Hepatic stellate cell (primary cell): ENCODE measurements around the gene TSPEAR.

Experiments
- DNase-seq: peaks from one replicate; pipeline ENCODE4 v3.0.0; 2011; ENCODE audit warnings: low spot score

The TSPEAR gene

DNA sequence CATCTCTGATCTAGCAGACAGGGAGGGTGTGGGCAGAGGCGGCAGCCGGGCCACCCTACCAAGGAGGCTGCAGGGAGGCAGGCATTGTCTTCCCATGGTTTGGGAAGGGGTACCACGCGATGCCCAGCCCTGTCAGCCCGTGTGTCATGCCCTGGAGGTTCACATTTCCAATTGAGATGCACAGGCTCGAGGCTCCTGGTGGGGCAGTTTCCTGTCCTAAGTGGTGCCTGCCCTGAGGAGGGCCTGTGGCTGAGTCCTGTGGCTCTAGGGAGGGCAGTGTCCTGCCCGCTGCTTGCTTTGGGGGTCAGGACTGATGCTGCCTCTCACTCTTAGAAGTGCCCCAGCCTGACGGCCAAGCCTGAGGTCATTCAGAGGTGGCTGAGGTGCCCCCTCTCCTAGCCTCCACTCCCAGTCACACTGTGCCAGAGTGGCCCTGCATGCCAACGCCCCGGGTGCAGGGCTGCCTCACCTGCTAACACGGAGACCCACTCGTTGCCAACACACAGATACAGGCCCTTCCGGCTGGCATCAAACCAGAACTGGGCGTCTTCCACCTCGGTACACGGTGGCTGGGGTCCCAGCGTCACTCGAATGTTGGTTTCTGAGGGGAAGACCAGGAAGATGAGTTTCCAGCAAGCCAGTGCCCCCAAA, 183.3 kb downstream of the TSPEAR start:
- no peak for DNase-seq

DNA sequence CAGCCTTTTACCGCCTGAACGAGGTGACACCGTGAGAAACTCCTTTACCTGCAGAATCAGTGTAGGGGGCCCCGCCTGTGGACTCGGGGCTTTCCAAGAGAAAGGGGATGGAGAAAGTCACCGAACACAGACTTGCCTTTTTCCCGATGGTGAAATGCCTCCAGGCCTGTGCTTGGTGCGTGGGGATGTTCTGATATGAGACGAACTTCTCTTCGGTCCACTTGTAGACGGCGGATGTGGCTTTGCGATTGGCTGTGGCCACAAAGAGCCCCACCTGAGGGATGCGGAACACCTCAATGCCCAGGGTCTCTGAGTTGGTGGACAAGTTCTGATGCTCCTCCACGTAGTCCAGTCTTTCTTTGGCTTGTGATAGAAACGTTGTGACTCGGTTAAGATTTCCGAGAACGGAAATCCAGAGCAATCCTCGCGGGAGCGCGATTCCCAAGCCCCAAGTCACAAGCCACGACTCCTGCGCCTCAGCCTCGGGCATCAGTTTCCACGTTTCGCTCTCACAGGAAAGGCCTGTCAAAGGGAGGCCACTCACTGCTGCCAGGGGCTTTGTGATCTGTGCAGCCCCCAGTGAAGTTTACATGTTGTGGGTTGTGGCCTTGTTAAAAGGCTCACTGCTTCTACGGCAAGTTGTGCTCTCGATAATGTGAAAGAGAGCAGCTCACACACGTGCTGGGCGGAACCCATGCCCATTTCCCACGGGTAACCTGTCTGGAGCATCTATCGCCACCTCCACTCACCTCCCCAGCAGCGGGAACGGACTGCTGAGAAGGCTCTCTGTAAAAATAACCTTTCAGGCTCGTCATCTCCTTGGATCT, 184.0 kb downstream of the TSPEAR start:
- no peak for DNase-seq

DNA sequence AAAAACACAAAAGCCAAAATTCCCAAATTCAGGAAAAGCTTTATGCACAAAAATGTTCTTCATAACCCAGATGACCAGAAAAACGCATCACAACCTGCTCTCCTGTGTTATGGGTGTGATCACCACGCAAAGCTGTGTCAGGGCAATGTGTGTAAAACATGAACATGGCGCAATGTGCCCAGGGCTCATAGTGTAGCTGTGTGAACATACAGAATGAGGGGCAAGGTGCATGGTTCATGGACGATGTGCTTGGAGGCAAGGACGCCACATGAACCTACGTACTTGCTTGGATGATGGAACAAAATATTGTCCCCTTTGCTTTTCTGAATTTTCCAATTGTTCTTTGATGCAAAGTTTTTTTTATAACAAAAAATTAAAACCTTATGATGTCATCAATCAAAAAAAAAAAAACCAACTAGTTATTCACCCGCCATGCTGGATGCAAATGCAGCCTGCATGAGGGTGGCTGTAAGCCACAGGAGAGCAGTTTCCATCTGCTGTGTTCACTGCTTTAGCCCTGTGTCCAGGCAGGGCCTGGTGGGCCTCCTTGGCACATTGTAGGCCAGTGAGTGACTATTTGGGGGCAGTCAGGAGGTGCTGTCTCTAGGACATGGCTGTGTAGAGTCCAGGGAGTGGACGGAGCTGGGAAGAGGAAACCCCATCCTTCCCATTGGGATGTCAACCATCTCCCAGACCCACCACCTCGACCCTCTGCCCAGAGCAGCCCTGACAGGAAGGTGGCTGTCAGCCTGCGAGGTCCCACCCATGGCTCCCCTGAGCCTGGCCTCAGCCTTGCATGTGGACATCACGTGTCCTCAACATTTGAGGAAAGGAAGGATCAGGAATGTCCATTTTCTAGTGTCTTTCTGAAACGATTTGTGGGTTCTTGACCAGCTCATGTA, 185.0 kb downstream of the TSPEAR start:
- no peak for DNase-seq

DNA sequence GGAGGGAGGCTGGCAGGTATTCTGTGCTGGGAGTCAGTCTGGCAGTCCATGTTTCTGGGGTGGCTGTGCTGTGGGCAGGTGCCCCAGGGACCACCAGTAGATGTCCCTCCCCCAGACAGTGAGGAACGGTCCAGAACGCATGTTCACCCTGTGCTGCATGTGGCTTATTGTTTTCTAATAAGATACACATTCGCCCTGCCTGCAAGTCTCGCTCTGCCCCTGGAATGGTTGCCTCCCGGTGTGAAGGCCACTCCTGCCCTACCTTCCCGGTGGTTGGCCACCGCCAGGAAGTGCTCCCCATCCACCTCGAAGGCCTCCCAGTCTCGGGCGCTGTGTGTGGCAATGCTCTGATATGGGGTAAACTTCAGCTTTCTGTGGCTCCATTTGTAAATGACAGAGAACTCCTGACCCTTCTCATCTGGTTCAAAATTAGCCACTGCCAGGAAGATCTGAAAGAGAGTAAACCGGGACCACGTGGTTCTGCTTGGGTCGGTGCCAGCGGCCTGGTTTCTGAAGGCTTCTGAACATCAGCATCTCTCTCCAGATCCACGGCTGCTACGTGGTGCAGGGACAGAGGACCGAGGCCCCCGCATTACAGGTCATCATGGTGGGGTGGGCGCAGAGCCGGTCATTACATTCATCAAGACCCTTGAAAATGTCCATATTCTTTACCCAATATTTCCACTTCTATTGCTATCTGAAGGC, 185.8 kb downstream of the TSPEAR start:
- DNase-seq, result no peak

DNA sequence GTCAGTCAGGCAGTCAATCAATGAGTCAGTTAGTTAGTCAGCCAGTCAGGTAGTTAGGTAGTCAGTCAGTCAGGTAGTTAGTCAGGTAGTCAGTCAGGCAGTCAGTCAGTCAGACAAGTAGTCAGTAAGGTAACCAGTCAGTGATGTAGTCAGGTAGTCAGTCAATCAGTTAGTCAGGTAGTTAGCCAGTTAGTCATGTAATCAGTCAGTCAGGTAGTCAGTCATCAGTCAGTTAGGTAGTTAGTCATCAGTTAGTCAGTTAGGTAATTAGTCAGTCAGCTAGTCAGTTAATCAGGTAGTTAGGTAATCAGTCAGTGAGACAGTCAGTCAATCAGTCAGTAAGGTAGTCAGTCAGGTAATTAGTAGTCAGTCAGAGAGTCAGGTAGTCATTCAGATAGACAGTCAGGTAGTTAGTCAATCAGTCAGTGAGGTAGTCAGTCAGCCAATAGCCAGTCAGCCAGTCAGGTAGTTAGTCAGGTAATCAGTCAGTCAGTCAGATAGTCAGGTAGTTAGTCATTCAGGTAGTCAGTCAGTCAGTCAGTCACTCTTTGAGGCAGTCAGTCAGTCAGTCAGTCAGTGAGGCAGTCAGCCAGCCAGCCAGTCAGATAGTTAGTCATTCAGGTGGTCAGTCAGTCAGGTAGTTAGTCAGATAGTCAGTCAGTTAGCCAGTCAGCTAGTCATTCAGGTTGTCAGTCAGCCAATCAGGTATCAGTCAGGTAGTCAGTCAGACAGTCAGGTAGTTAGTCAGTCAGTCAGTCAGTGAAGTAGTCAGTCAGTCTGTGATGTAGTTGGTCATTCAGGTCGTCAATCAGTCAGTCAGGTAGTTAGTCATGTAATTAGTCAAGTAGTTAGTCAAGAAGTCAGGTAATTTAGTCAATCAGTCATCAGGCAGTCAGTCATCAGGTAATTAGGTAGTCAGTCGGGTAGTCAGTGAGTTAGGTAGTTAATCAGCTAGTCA, 186.7 kb downstream of the TSPEAR start:
- DNase-seq, result no peak

DNA sequence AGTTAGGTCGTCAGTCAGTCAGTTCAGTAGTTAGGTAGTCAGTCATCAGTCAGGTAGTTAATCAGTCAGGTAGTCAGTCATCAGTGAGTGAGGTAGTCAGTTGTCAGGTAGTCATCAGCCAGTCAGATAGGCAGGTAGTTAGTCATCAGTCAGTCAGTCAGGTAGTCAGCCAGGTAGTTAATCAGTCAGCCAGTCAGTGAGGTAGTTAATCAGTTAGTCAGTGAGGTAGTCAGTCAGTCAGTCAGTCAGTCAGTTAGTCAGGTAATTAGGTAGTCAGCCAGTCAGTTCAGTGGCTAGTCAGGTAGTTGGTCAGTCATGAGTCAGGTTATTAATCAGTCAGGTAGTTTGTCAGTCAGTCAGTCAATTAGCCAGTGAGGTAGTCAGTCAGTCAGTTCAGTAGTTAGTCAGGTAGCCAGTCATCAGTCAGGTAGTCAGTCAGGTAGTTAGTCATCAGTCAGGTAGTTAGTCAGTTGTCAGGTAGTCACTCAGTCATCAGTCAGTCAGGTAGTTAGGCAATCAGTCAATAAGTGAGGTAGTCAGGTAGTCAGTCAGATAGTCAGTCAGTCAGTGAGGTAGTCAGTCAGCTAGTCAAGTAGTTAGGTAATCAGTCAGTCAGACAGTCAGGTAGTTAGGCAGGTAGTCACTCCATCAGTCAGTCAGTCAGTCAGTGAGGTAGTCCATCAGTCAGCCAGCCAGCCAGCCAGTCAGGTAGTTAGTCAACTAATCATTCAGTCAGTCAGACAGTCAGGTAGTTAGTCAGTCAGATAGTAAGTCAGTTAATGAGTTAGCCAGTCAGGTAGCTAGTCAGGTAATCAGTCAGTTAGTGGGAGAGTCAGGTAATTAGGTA, 187.6 kb downstream of the TSPEAR start:
- no peak for DNase-seq

DNA sequence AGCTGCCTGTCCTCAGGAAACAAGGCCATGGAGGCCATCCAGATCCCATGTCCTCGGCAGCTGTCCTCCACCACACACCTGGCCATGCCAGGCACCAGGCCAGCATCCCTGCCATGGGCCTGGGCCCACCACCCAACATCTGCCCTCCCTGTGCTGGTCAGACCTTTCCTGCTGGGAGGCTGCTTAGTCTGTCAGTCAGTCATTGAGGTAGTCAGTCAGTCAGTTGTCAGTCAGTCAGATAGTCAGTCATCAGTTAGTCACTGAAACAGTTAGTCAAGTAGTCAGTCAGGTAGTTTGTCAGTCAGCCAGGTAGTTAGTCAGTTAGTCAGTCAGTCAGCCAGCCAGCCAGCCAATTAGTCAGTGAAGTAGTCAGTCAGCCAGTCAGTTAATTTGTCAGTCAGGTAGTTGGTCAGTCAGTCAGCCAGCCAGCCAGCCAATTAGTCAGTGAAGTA, 188.6 kb downstream of the TSPEAR start:
- no peak for DNase-seq

DNA sequence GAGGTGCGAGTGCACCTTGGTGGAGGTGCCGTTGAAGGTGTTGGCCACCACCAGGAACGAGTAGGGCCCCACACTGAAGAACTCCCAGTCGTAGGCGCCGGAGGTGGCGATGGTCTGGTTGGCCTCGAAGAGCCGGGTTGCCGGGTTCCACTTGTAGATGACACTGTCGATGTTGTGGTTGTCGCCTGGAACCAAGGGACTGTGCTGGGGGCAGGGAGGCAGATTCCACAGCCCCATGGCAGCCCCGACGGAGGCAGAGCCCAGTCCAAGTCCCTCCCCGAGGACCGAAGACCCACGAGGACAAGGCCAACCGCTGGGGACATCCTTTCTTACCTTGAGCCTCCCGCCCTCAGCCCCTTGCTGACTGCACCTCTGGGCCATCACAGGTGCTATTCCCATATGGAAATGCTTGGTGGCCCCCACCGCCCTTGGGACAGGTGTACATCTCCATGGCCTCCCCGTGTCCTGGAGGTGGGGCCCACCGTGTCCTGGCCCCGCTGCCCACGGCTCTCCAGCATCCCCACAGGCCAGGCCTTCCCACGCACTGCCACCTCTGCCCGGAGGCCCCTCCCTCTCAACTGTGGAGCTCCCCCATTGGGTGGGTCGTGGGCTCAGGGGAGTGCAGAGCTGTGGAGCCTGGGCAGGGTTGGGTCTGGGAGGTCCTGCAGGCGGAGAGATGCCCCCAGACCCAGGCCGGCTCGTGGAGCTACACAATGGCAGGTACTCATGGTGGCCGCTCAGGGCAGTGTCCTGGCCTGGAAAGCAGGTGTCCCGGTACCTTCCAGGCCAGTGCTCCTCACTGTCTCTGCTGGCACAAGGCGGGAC, 189.2 kb downstream of the TSPEAR start:
- no peak for DNase-seq

DNA sequence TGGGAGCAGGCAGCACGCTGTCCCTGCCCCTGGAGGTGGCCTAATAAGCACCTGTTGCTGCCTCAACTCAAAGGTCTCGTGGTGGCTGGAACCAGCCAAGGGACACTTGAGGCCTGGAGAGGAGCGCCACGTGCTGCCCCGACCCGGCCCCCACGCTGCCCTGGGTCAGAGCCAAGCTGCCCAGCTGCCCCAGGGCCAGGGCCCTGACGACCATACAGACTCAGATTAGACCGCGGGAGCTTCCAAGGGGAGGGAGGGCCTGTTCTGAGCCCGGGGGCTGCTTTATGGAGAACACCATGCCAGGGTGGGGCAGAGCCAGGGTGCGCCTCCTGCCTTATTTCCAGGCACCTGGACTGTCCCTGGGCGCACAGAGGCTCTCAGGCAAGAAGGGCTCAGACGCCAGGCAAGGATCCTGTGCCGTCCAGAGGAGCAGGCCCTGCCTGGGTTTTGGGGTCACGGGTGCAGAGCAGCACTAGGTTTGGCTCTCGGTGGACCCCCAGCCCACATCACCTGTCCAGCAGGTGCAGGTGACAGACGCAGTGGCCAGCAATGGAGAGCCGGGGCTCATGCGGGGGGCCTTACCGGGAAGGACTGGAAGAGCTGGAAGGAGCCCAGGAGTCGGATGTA, 190.0 kb downstream of the TSPEAR start:
- no peak for DNase-seq

DNA sequence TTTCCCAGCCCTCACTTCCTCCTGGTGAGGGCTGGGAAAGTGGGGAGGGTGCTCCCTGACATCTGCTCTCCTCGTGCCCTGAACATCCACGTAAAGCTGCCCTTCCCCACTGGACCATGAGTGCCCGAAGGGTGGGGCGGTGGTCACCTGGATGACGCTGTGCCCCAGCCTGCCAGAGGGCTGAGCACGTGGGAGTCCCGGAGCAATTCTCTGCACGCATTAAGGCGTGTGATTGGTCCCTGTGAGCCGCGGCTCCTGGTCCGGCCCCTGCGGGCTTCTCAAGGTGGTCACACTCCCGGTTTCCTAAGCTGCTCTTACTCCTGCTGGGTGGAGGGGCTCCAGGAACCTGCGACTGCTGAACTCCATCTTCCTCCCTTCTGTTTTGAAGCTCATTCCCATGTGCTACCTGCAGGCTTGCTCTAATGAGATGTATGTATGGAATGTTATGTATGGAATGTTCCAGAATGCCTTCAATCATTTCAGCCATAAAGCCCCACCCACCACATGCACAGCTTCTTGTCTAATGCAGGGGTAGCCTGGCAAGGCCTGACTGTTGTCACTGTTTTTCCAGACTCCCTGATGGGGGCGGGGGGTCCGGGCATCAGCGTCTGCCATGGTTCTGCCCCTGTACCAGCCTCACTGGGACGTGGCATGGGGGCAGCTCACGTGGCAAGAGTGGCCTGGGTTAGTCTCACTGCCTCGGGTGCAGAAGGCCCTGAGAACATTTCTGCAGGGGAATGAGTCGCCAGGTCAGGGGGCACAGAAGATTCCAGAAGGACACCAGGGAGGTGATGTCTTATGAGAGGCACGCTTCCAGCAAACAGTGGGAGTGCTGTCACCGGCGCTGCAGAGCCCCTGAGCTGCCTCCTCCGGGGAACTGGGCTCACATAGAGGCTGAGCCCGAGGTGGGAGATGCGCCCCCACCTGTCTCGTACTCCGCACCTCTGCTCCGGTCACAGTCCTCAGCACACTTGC, 190.8 kb downstream of the TSPEAR start:
- no peak for DNase-seq

DNA sequence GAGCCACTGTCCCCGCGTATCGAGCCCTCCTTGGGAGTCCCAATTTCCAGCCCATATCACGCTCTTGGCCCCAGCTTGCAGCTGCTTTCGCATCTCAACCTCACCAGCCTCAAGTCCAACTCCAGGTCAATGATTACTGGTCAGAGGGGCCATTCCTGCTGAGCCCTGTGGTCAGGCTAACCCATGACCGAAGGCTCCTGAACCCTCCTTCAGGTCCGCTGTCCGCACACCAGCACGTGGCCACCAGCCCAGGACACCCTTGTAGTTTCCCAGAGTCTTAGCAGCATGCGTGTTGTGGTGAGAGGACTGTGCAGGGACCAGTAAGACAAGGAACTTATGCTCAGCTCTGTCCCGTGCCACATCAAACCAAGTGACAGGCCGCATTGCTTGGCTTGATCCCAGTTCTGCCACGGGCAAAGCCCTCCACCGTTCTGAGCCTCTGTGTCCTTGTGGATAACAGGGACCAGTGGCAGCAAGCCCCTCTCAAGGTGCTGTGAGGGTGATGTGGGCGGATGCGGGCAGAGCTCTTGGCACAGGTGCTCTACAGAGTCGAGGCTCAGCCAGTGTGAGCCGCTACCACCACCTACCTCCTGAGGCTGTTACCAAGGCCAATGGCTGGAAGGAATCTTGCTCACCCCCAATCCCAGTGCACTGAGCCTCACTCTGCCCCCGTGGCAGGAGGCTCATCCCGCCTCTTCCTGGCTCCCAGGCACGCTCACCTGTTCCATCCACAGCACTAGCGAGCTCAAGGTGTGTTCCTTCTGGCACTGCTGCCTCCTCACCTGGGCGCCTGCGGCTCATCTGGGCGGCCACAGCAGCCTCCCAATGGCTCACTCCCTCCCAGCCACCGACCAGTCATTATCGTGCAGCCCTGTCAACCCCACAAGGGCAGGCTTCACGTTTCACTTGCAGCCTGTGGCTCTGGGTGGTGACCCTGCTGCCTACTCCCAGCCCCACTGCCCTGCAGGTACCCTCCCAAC, 191.7 kb downstream of the TSPEAR start:
- DNase-seq, result no peak

DNA sequence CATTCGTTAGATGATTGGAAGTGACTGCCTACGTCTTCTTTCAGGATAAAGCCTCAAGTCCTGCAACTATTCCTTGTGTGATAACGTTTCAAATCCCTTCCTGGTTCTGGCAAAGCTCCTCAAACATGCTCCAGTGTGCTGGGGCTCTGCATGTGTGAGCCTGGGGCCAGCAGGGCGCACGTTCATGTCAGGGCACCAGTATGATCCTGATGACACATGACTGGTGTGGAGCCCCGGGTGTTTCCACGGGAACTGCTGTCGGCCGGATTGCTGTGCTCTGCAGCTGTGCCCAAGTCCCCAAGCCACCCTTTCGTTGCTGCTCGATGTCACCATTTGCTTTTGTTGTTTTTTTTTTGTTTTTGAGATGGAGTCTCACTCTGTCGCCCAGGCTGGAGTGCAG, 192.7 kb downstream of the TSPEAR start:
- no peak for DNase-seq

DNA sequence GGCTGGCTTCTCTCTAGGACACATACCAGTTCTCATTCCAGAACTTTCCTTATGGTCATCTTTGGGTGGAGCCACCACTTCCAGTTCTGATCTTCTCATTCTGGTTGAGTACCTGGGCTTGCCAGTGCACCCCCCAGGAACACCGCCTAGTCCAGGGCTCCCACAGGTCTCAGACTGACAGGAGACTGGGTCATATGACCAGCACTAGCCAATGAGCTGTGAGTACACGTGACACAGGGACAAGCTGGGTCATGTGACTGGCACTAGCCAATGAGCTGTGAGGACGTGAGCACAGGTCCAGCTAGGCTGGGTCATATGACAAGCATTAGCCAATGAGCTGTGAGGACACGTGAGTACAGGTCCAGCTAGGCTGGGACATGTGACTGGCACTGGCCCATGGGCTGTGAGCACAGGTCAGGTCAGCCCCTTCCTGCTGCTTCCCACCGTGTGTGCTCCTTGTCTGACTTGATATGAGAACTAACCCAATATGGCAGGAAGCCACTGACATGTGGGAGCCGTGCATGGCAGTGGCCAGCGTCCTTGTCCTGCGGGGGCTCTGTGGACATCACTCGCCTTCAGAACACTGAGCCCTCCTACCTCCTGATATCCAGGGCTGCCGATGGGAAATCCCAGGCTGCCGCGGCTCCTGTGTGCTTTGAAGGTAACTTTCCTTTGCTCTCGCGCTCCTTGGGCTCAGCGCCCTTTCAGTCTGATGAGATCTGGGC, 194.0 kb downstream of the TSPEAR start:
- DNase-seq, result no peak

DNA sequence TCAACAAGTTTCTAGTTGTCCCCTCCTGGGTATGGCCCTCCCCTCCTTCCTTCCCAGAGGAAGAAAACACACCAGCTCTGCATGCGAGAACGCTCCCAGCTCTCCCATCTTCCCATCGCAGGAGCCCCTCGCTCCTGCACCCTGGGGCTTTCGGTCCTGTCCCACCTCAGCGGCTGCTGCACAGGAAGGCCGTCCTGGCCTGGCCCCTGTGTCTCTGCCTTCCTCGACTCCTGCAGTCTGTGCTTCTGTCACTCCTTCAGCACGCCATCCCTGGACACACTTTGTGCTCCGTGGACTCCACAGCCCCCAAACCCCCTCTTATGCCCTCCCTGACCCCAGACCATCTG, 194.6 kb downstream of the TSPEAR start:
- DNase-seq, result no peak

DNA sequence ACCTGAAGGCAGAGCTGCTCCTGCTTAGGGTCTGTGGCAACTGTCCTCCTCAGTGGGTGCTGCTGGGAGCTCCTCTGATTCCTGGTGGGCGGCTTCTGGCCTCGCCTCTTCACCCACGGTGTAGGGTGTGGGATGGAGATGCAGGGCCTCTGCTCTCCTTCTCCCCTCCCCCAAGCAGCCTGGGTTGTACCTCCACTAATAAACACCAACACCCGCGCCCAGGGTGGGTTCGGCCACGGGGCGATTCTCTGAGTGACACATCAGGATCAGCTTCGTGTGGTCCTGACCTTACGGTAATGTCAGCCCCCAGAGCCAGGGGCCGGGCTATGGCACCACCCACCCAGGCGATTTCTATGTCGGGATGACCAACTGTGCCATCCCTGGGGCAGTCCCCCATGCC, 195.0 kb downstream of the TSPEAR start:
- no peak for DNase-seq
